Smooth muscle cell (in vitro differentiated cells): ENCODE data around the gene B3GLCT. TPM values are rescaled to one million over a fixed set of nuclear protein-coding genes. Genes with fewer than 3 reads are reported as not detected.

Source experiments
- DNase-seq: peaks from one replicate; lab custom pipeline; 2025; ENCODE audit not compliant: unreplicated experiment; lab: John Stamatoyannopoulos, UW
- H2AFZ ChIP-seq: fragments of 200-600 bp; sonication (generic); 2 replicates; pipeline ENCODE4 v1.6.0; 2016; ENCODE audit warnings: antibody characterized with exemption, low read depth, mild to moderate bottlenecking
- H3F3A ChIP-seq: fragments of 200-600 bp; sonication (generic); 2 replicates; pipeline ENCODE4 v1.6.0; 2017; ENCODE audit warnings: antibody characterized with exemption, low read depth
- H3K27ac ChIP-seq: fragments of 200-600 bp; sonication (generic); 2 replicates; pipeline ENCODE4 v1.5.1; 2016; ENCODE audit warnings: low read depth, mild to moderate bottlenecking
- H3K27me3 ChIP-seq: fragments of 200-600 bp; sonication (generic); 2 replicates; pipeline ENCODE4 v1.6.1; 2016; ENCODE audit warnings: low read depth, mild to moderate bottlenecking
- H3K36me3 ChIP-seq: fragments of 200-600 bp; sonication (generic); 2 replicates; pipeline ENCODE4 v1.5.1; 2016; ENCODE audit warnings: low read depth
- H3K4me1 ChIP-seq: fragments of 200-600 bp; sonication (generic); 2 replicates; pipeline ENCODE4 v1.5.1; 2016; ENCODE audit warnings: low read depth
- H3K4me2 ChIP-seq: fragments of 200-600 bp; sonication (generic); 2 replicates; pipeline ENCODE4 v1.6.0; 2016; ENCODE audit warnings: mild to moderate bottlenecking
- H3K4me3 ChIP-seq: fragments of 200-600 bp; sonication (generic); 2 replicates; pipeline ENCODE4 v1.5.1; 2016; ENCODE audit warnings: mild to moderate bottlenecking
- H3K79me2 ChIP-seq: fragments of 200-600 bp; sonication (generic); 2 replicates; pipeline ENCODE4 v1.6.0; 2016; ENCODE audit warnings: low read depth, mild to moderate bottlenecking
- H3K9ac ChIP-seq: fragments of 200-600 bp; sonication (generic); 2 replicates; pipeline ENCODE4 v1.6.0; 2016; ENCODE audit warnings: low read depth
- H3K9me3 ChIP-seq: fragments of 200-600 bp; sonication (generic); replicated peaks from 2 replicates; pipeline ENCODE4 v1.5.1; 2016; ENCODE audit warnings: low read depth
- H4K20me1 ChIP-seq: fragments of 200-600 bp; sonication (generic); 2 replicates; pipeline ENCODE4 v1.6.0; 2016; ENCODE audit warnings: low read depth
- CTCF ChIP-seq: fragments of 200-600 bp; sonication (generic); IDR thresholded peaks from 2 replicates; pipeline ENCODE4 v1.5.1; 2017; ENCODE audit warnings: borderline replicate concordance, mild to moderate bottlenecking, antibody characterized with exemption; ENCODE audit not compliant: insufficient read depth, poor library complexity, severe bottlenecking
- WGBS: methylation state at CpG from one replicate; pipeline ENCODE4 v1.1.7; 2016; ENCODE audit warnings: low lambda C conversion rate; 5-methylcytosine and 5-hydroxymethylcytosine counted together
- polyA plus RNA-seq: library from polyadenylated mRNA; unstranded; fragments of >200 nt; fragmentation: Nextera tagmentation; extraction: Ambion mirVana; gene quantifications from 2 replicates; pipeline ENCODE4 v1.2.1, GENCODE V29; 2016
- total RNA-seq: library from RNA; depleted of rRNA; stranded (reverse); fragments of >200 nt; gene quantifications from 2 replicates; pipeline ENCODE4 v1.2.3, GENCODE V29; 2014

Gene B3GLCT
- total and polyA plus RNA-seq, 2 experiments from 2014 or later: 8.0 to 17.7 TPM

- Histone ChIP-seq H4K20me1 (no peaks in the 10 kb centered on the region), H3K27ac (no peak overlapping the region), H3K9me3 (no peaks in the 10 kb centered on the region), H3K4me2 (peak overlapping the region; percentile 94), H3K36me3 (no peaks in the 10 kb centered on the region), H2AFZ (no peak overlapping the region), H3K4me3 (peak overlapping the region; percentile 87), H3K9ac (no peak overlapping the region), H3F3A (no peaks in the 10 kb centered on the region), H3K4me1 (peaks cover 12% of the 10 kb centered on the region), H3K79me2 (peaks cover 14% of the 10 kb centered on the region), H3K27me3 (no peaks in the 10 kb centered on the region)
- TF ChIP-seq CTCF: no peak
- no peak for DNase-seq
- 65% methylated on average over 7 of the region's 7 CpGs for WGBS
Measured at GRCh38 chr13:31201341-31202031, 1.7 kb downstream of the B3GLCT start.

GRCh38 chr13:31204592-31204991 is 4.8 kb downstream of the B3GLCT start:
- Histone ChIP-seq H3K4me3 (no peak overlapping the region), H3K36me3 (no peaks in the 10 kb centered on the region), H3F3A (no peaks in the 10 kb centered on the region), H3K4me2 (no peak overlapping the region), H3K27me3 (no peaks in the 10 kb centered on the region), H3K27ac (no peak overlapping the region), H2AFZ (no peak overlapping the region), H4K20me1 (no peaks in the 10 kb centered on the region), H3K9me3 (no peaks in the 10 kb centered on the region), H3K4me1 (peaks cover 24% of the 10 kb centered on the region), H3K9ac (no peak overlapping the region), H3K79me2 (peaks cover 14% of the 10 kb centered on the region)
- WGBS: 41% methylated on average over 1 of the region's 1 CpG
- DNase-seq: no peak
- TF ChIP-seq CTCF: no peak

- Histone ChIP-seq H3K27me3 (no peaks in the 10 kb centered on the region), H3K4me2 (peak overlapping the region; percentile 26), H3F3A (no peaks in the 10 kb centered on the region), H2AFZ (no peak overlapping the region), H3K36me3 (no peaks in the 10 kb centered on the region), H3K9ac (no peak overlapping the region), H3K9me3 (no peaks in the 10 kb centered on the region), H4K20me1 (no peaks in the 10 kb centered on the region), H3K27ac (no peak overlapping the region), H3K4me3 (no peak overlapping the region), H3K4me1 (peaks cover 21% of the 10 kb centered on the region), H3K79me2 (peaks cover under 1% of the 10 kb centered on the region)
- TF ChIP-seq CTCF: no peak
- DNase-seq: no peak
- 95% methylated on average over 12 of the region's 15 CpGs for WGBS
Measured at GRCh38 chr13:31207661-31208552, 8.1 kb downstream of the B3GLCT start.
